HCT116 (cell line): ENCODE data around the gene MTUS2. TPM values are rescaled to one million over a fixed set of nuclear protein-coding genes. Genes with fewer than 3 reads are reported as not detected.

Experiments used
- ATAC-seq: fragments of 200-7000 bp; cut with Tn5 transposase; 2 replicates; pipeline ENCODE4 v1.9.1; 2020; ENCODE audit warnings: mild to moderate bottlenecking, moderate library complexity
- BruUV-seq: library from RNA; stranded (reverse); fragments of 400-500 nt; replicated peaks from 2 replicates; lab custom pipeline; 2021; lab: Mats Ljungman, UMichigan
- CTCF ChIA-PET: fragments of 300-600 bp; sonication (Branson Sonifier 250); formaldehyde crosslinking; loops from one replicate; lab custom pipeline; 2021; ENCODE audit warnings: antibody characterized with exemption; lab: Charles Lee
- POLR2A ChIA-PET: fragments of 300-600, 350-600 bp; sonication (Branson Sonifier 250); formaldehyde crosslinking; loops from one replicate; lab custom pipeline; 2021; ENCODE audit warnings: antibody characterized with exemption; lab: Charles Lee
- RAD21 ChIA-PET, 2 experiments: fragments of 300-600 bp; sonication (Branson Sonifier 250); formaldehyde crosslinking; loops; one replicate each; lab custom pipeline; 2023; ENCODE audit warnings: low total read pairs in 2 of 2; ENCODE audit not compliant: uncharacterized antibody in 2 of 2, unreplicated experiment in 2 of 2, low non-redundant PET in 1 of 2; lab: Charles Lee
- DNase-seq: peaks from one replicate; pipeline ENCODE4 v3.0.0-alpha.2; 2010; ENCODE audit warnings: low read depth, low spot score
- H2AFZ ChIP-seq: fragments of 200-600 bp; shearing (Covaris generic), sonication (generic); 2 replicates; pipeline ENCODE4 v1.6.1; 2017; ENCODE audit warnings: low read depth, mixed run types, mixed read lengths, antibody characterized with exemption, low read length; ENCODE audit not compliant: poor library complexity, severe bottlenecking
- H3K27ac ChIP-seq: 2 replicates; pipeline ENCODE4 v1.5.1; 2012; ENCODE audit warnings: low read depth, low read length
- H3K27me3 ChIP-seq: fragments of 200-600 bp; sonication (generic); 2 replicates; pipeline ENCODE4 v1.6.1; 2016; ENCODE audit warnings: mixed run types, low read length, mixed read lengths; ENCODE audit not compliant: insufficient read depth
- H3K36me3 ChIP-seq, 2 experiments: fragments of 200-500 bp in 1 of 2; fragments of 200-600 bp in 1 of 2; sonication (Bioruptor generic) in 1 of 2; sonication (generic) in 1 of 2; 2 replicates each; pipeline versions ENCODE4 v1.5.1 to v1.6.1; 2014 to 2016; ENCODE audit warnings: low read length in 2 of 2, inconsistent platforms in 1 of 2, mixed read lengths in 1 of 2, mixed run types in 1 of 2; ENCODE audit not compliant: insufficient read depth in 2 of 2, control insufficient read depth in 1 of 2
- H3K4me1 ChIP-seq, 2 experiments: fragments of 200-600 bp in 1 of 2; sonication (generic) in 1 of 2; 2 replicates each; pipeline versions ENCODE4 v1.5.1 to v1.6.1; 2012 to 2017; ENCODE audit warnings: low read length in 2 of 2, inconsistent platforms in 1 of 2, mild to moderate bottlenecking in 1 of 2, mixed read lengths in 1 of 2, mixed run types in 1 of 2, moderate library complexity in 1 of 2; ENCODE audit not compliant: insufficient read depth in 2 of 2, control insufficient read depth in 1 of 2
- H3K4me2 ChIP-seq: fragments of 200-600 bp; sonication (generic); 2 replicates; pipeline ENCODE4 v1.6.1; 2017; ENCODE audit warnings: mixed run types, low read length, mixed read lengths
- H3K4me3 ChIP-seq, 2 experiments: fragments of 200-600 bp in 1 of 2; sonication (generic) in 1 of 2; replicated peaks in 1 of 2; 2 replicates each; pipeline ENCODE4 v1.5.1; 2011 to 2016; ENCODE audit warnings: low read length in 2 of 2, control low read depth in 1 of 2, low read depth in 1 of 2, mild to moderate bottlenecking in 1 of 2, mixed read lengths in 1 of 2, mixed run types in 1 of 2
- H3K79me2 ChIP-seq: fragments of 200-600 bp; sonication (generic); 2 replicates; pipeline ENCODE4 v1.6.1; 2017; ENCODE audit warnings: mild to moderate bottlenecking, mixed run types, low read length, moderate library complexity, mixed read lengths; ENCODE audit not compliant: insufficient read depth
- H3K9ac ChIP-seq: fragments of 200-600 bp; sonication (generic); 2 replicates; pipeline ENCODE4 v1.6.1; 2016; ENCODE audit warnings: low read length, mixed read lengths
- H3K9me2 ChIP-seq: fragments of 200-600 bp; sonication (generic), shearing (Covaris generic); 2 replicates; pipeline ENCODE4 v1.6.1; 2017; ENCODE audit warnings: mixed run types, mild to moderate bottlenecking, moderate library complexity; ENCODE audit not compliant: insufficient read depth
- H3K9me3 ChIP-seq, 2 experiments: fragments of 200-500 bp in 1 of 2; fragments of 200-600 bp in 1 of 2; sonication (Bioruptor generic) in 1 of 2; sonication (generic) in 1 of 2; 2 replicates each; pipeline ENCODE4 v1.6.1; 2014 to 2017; ENCODE audit warnings: low read length in 2 of 2, mixed read lengths in 2 of 2, inconsistent platforms in 1 of 2, low read depth in 1 of 2, mild to moderate bottlenecking in 1 of 2, mixed run types in 1 of 2, moderate library complexity in 1 of 2; ENCODE audit not compliant: control insufficient read depth in 1 of 2, insufficient read depth in 1 of 2
- H4K20me1 ChIP-seq: fragments of 200-600 bp; sonication (generic), shearing (Covaris generic); 2 replicates; pipeline ENCODE4 v1.6.1; 2017; ENCODE audit warnings: mixed run types, mild to moderate bottlenecking, moderate library complexity; ENCODE audit not compliant: insufficient read depth
- CBX3 ChIP-seq: IDR thresholded peaks from 2 replicates; pipeline ENCODE4 v1.6.1; 2012; ENCODE audit warnings: low read depth
- CEBPB ChIP-seq: IDR thresholded peaks from 2 replicates; pipeline ENCODE4 v1.6.1; 2012; ENCODE audit warnings: low read depth
- EGR1 ChIP-seq: IDR thresholded peaks from 2 replicates; pipeline ENCODE4 v1.6.1; 2012; ENCODE audit warnings: low read depth
- ELF1 ChIP-seq: IDR thresholded peaks from 2 replicates; pipeline ENCODE4 v1.6.1; 2012; ENCODE audit warnings: low read depth, borderline replicate concordance
- EZH2phosphoT487 ChIP-seq: fragments of 200-600 bp; IDR thresholded peaks from 2 replicates; pipeline ENCODE4 v1.6.1; 2018; ENCODE audit warnings: antibody characterized with exemption, borderline replicate concordance
- JUND ChIP-seq: IDR thresholded peaks from 2 replicates; pipeline ENCODE4 v1.6.1; 2012
- POLR2A ChIP-seq: IDR thresholded peaks from 2 replicates; pipeline ENCODE4 v1.7.0; 2011; ENCODE audit warnings: borderline replicate concordance; ENCODE audit not compliant: insufficient read depth, insufficient read length; ENCODE audit errors: extremely low read depth
- POLR2AphosphoS5 ChIP-seq: IDR thresholded peaks from 2 replicates; pipeline ENCODE4 v1.6.1; 2011; ENCODE audit warnings: mild to moderate bottlenecking, low read depth, low read length, moderate library complexity
- RAD21 ChIP-seq: IDR thresholded peaks from 2 replicates; pipeline ENCODE4 v1.6.1; 2012; ENCODE audit warnings: low read depth, mild to moderate bottlenecking
- SIN3A ChIP-seq: IDR thresholded peaks from 2 replicates; pipeline ENCODE4 v1.6.1; 2012; ENCODE audit warnings: low read depth
- SP1 ChIP-seq: IDR thresholded peaks from 2 replicates; pipeline ENCODE4 v1.6.1; 2012; ENCODE audit warnings: low read depth
- SRF ChIP-seq: IDR thresholded peaks from 2 replicates; pipeline ENCODE4 v1.6.1; 2012; ENCODE audit warnings: low read depth
- TCF7L2 ChIP-seq: IDR thresholded peaks from 2 replicates; pipeline ENCODE4 v1.7.0; 2011; ENCODE audit warnings: borderline replicate concordance, inconsistent platforms; ENCODE audit not compliant: insufficient read depth, insufficient read length; ENCODE audit errors: extremely low read depth
- YY1 ChIP-seq: IDR thresholded peaks from 2 replicates; pipeline ENCODE4 v1.6.1; 2011; ENCODE audit warnings: low read length, low read depth, moderate library complexity, mild to moderate bottlenecking; ENCODE audit not compliant: insufficient replicate concordance; ENCODE audit errors: extremely low read depth
- ZBTB33 ChIP-seq: IDR thresholded peaks from 2 replicates; pipeline ENCODE4 v1.6.1; 2011; ENCODE audit warnings: mild to moderate bottlenecking, low read length, moderate library complexity; ENCODE audit not compliant: insufficient replicate concordance; ENCODE audit errors: extremely low read depth
- intact Hi-C: fragments of 100-400 bp; cut with micrococcal nuclease; formaldehyde crosslinking; loops from 2 replicates; pipeline ENCODE4 v1.10.0; 2022
- total RNA-seq: library from RNA; stranded (reverse); gene quantifications from one replicate; pipeline ENCODE4 v1.2.1, GENCODE V29; 2021; ENCODE audit not compliant: unreplicated experiment

MTUS2 gene
- total RNA-seq, 1 experiment from 2014 or later = 0.02 TPM

- H4K20me1 ChIP-seq = no peaks in the 10 kb centered on the region
- ATAC-seq = no peak
- no peak overlapping the region for H2AFZ ChIP-seq
- no peak overlapping the region for H3K4me3 ChIP-seq
- no peak for DNase-seq
- BruUV-seq = no TSS peak
- H3K4me1 ChIP-seq = no peaks in the 10 kb centered on the region
- no peaks in the 10 kb centered on the region for H3K9me2 ChIP-seq
- POLR2A ChIA-PET = no interaction called here
- H3K36me3 ChIP-seq = no peaks in the 10 kb centered on the region
- CTCF ChIA-PET = no interaction called here
- no peaks in the 10 kb centered on the region for H3K9me3 ChIP-seq
- H3K27me3 ChIP-seq = peaks cover 32% of the 10 kb centered on the region
- intact Hi-C loops = no loop called here
- no peak for TF ChIP-seq JUND
- no peak for TF ChIP-seq SRF
- TF ChIP-seq CBX3 = no peak
- no peak for TF ChIP-seq CEBPB
- no peak for TF ChIP-seq YY1
- no peak for TF ChIP-seq SP1
- TF ChIP-seq RAD21 = no peak
- no peak for TF ChIP-seq ZBTB33
- no peak for TF ChIP-seq POLR2A
- no peak for TF ChIP-seq SIN3A
- TF ChIP-seq TCF7L2 = no peak
- TF ChIP-seq POLR2AphosphoS5 = no peak
- TF ChIP-seq EGR1 = no peak
- no peak for TF ChIP-seq EZH2phosphoT487
- no peak for TF ChIP-seq ELF1
- TF ChIP-seq, all 23 proteins: peak for 0
- no peak overlapping the region for H3K27ac ChIP-seq
- no peaks in the 10 kb centered on the region for H3K79me2 ChIP-seq
- H3K4me2 ChIP-seq = no peak overlapping the region
- no peak overlapping the region for H3K9ac ChIP-seq
- RAD21 ChIA-PET = no interaction called here
These were observed 45.1 kb downstream of the MTUS2 start for GRCh38 chr13:28865149-28865744.
